HG03045 (cell line): ENCODE data around the gene CHRNA3.
"Not testable (repeated sequence)": the region's sequence is repeated elsewhere in the genome, so short reads cannot be mapped to it uniquely, and the experiment has no call there.

Experiments used
- ATAC-seq: cut with Tn5 transposase; IDR thresholded peaks from one replicate; pipeline ENCODE4 v1.9.1; 2021; ENCODE audit warnings: mild to moderate bottlenecking, moderate library complexity; ENCODE audit not compliant: unreplicated experiment

The CHRNA3 gene

DNA sequence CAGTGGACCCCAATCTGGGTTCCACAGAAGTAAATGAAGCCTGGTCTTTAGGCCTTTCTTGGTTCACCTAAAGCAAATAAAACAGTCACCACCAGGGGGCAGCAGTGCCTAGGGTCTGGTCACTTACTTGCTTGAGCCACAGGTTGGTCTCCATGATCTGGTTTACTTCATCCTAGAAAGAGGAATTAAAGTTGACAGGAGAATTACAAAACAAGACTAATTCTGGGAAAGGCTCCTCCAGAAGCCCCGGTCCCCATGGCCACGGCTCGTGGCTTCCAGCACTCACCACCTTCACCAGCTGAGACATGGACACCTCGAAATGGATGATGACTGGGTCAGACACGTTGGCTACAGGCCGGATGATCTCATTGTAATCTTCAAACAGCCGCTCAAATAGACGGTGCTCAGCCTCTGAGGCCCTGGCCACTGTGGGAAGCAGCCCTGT, 2.3 kb downstream of the CHRNA3 start:
- ATAC-seq, result no peak

DNA sequence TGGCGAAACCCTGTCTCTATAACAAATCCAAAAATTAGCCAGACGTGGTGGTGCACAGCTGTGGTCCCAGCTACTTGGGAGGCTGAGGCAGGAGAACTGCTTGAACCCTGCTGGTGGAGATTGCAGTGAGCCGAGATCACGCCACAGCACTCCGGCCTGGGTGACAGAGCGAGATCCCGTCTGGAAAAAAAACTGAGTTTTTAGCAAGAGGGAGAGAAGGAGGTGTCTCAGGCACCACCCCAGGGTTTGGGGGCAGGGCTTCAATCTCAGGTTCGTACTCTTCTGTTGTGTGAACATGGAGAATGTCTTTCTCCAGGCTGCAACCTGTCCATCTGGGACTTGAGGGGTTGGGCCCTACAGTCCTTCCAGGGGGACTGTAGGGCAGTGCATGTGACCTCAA, 2.7 kb downstream of the CHRNA3 start:
- ATAC-seq, result no peak

DNA sequence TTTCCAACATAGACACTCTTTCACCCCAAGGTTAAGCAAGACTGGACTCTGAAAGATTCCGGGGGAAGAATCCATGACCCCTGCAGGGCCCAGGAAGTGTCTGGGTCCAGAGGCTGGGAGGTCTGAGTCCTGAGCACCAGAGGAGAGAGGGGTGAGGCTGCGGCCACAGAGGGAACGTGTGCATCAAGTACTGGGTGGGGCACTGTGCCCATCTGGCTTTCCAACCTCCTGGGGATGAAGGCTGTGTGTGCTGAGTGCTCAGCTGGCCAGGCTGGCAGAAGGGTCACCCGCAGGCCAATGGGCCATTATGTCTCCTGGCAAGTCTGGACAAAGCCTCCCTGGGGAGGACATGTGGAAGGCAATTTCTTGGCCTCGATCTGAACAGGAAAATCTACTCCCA, 3.3 kb downstream of the CHRNA3 start:
- no peak for ATAC-seq

DNA sequence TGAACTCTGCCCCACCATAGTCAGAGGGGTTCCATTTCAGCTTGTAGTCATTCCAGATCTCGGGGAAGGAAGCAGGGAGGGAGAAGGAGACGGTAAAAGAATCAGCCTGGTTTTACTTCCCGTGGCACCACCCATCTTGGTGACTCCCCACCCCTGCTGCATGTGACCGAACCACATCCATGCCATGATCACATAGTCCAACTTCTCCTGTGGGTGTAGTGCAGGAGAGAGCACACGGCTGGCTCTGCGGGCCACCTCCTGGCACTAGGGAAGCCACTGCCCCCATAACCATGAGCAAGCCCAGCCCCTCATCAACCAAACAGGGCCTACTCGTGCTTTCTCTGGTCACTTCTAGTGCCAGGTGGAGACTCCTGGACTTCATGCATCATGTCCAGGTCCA, 3.7 kb downstream of the CHRNA3 start:
- ATAC-seq, result no peak

- ATAC-seq, result no peak
Measured at GRCh38 chr15:78616506-78616905, 4.3 kb downstream of the CHRNA3 start.

GRCh38 chr15:78615151-78615589, 5.6 kb downstream of the CHRNA3 start:
- no peak for ATAC-seq

GRCh38 chr15:78614021-78614420, 6.8 kb downstream of the CHRNA3 start:
- ATAC-seq, result no peak

DNA sequence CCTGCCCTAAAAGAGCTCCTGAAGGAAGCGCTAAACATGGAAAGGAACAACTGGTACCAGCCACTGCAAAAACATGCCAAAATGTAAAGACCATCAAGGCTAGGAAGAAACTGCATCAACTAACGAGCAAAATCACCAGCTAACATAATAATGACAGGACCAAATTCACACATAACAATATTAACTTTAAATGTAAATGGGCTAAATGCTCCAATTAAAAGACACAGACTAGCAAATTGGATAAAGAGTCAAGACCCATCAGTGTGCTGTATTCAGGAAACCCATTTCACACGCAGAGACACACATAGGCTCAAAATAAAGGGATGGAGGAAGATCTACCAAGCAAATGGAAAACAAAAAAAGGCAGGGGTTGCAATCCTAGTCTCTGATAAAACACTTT, 11.2 kb downstream of the CHRNA3 start:
- not testable (repeated sequence) for ATAC-seq

GRCh38 chr15:78605680-78606079, 15.1 kb downstream of the CHRNA3 start:
- no peak for ATAC-seq

DNA sequence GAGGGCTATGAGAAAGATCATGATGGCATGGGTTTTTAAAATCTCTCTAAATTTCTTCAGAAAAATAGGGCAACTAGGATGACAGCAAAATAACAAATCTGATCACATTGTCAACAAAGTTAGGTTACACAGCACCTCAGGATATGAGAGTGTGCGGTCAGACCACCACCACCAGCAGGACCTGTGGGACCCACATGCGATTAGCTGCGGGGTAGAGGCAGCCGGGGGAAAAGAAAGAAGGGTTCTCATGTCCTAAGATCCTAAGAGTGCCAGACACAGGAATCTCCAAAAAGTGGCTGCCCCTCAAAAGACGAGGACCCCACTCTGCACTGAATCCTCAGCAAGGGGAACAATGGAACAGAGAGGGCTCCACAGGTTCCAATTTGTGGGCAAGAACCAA, 15.6 kb downstream of the CHRNA3 start:
- ATAC-seq, result no peak

DNA sequence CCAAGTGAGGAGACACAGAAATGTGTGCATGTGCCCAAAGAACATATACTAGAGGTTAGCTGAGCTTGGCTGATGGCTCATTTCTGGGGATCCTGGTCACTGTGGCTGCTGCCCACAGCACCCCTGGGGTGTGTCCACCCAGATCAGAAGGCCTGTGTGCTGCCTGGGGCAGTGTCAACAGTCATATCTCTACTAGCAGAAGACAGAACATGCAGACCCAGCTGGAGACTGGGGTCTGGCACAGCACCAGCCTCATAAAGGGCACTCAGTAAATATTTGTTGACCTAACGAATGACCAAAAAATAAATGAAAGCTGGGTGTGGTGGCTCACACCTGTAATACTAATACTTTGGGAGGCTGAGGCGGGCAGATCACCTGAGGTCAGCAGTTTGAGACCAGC, 16.4 kb downstream of the CHRNA3 start:
- ATAC-seq, result no peak

GRCh38 chr15:78603467-78603866, 17.3 kb downstream of the CHRNA3 start:
- no peak for ATAC-seq

GRCh38 chr15:78599189-78599588, 21.6 kb downstream of the CHRNA3 start:
- no peak for ATAC-seq

DNA sequence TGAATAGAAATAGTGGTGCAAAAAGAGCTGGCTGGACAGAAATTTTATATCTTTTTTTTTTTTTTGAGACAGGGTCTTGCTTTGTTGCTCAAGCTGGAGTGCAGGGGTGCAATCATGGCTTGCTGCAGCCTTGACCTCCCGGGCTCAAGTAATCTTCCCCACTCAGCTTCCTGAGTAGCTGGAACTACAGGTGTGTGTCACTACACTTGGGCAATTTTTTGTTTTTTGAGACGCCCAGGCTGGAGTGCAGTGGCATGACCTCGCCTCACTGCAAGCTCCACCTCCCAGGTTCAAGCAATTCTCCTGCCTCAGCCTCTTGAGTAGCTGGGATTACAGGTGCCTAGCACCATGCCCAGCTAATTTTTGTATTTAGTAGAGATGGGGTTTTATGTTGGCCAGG, 22.4 kb downstream of the CHRNA3 start:
- no peak for ATAC-seq

GRCh38 chr15:78597583-78597982, 23.2 kb downstream of the CHRNA3 start:
- ATAC-seq, result no peak

DNA sequence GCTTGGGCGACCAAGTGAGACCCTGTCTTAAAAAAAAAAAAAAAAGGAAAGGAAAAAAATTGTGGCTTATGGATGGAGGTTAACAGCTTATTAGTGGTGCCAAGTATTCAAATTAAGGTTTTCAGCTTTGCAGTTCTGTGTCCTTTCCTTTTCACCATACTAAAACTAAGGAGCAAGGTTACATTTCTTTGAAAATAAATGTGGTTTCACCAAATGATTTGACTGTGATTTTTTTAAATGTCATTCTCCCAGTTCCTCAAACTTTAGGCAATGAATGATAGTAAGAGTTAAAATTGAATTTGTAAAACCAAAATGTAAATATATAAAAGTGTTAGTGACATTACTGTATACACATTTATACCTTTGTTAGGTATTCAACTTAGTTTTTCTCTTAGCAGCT, 45.9 kb downstream of the CHRNA3 start:
- ATAC-seq, result no peak

GRCh38 chr15:78573416-78573815, 47.4 kb downstream of the CHRNA3 start:
- ATAC-seq, result no peak

- no peak for ATAC-seq
Measured at GRCh38 chr15:78571382-78571781, 49.4 kb downstream of the CHRNA3 start.

DNA sequence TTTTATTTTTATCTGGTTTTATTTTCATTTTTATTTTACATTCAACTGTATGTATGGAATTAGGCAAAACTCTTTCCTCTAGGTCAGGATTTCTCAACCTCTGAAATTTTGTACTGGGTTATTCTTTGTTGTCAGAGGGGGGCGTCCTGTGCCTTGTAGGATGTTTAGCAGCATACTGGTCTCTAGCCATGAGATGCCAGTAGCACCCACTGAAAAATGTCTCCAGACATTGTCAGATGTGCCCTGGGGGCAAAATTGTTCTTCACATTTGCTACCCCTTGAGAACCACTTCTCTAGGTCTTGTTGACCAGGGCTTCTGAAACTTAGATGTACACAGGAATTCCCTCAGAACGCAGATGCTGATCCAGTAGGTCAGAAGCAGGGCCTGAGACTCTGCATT, 50.1 kb downstream of the CHRNA3 start:
- no peak for ATAC-seq

- no peak for ATAC-seq
Measured at GRCh38 chr15:78567531-78567930, 53.3 kb downstream of the CHRNA3 start.

- ATAC-seq, result peak; percentile 29
Measured at GRCh38 chr15:78565951-78566774, 54.6 kb downstream of the CHRNA3 start.

- ATAC-seq, result peak; percentile 83
Measured at GRCh38 chr15:78565097-78565950, 55.5 kb downstream of the CHRNA3 start, which contains the start of gene CHRNA5. TSS of gene CHRNA5 (plus strand) at chr15:78565520. CDS start at chr15:78565720, 200 bp downstream.
